ENCODE results near the gene PRR16. TPM values are rescaled to one million over a fixed set of nuclear protein-coding genes. Genes with fewer than 3 reads are reported as not detected.

PRR16 gene
- total RNA-seq, 1 donor from 2014 or later: 0.95 TPM

GRCh38 chr5:120539471-120539870 is 75.4 kb downstream of the PRR16 start:
- Histone ChIP-seq H3K4me3 (no peak overlapping the region), H3K27ac (no peak overlapping the region), H3K4me1 (no peaks in the 10 kb centered on the region), H3K36me3 (no peaks in the 10 kb centered on the region), H3K9me3 (no peaks in the 10 kb centered on the region), H3K27me3 (ENCODE audit: low read depth) (no peaks in the 10 kb centered on the region)
- ATAC-seq: no peak
- intact Hi-C loops (cut with DNase I): no loop called here
- TF ChIP-seq CTCF (IDR thresholded peaks at IDR 0.05): no peak
- no peak for DNase-seq

DNA sequence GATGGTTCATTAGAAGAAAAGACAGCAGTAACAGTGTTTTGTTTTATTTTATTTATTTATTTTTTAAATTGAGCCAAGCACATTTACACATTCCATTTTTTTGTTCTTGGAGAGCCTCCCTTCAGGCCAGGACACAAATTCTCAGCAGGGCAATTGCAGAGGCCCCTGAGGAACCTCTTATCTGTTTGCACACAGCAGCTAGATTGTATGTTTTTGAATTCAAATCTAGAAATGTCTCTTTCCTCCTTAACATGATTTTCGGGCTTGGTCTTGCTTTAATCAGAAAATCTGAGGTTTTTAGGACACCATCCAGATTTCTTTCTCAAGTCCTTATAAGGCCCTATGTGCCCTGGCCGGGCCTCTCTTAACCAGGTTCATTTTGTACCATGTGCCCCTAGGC is 76.0 kb downstream of the PRR16 start:
- no peak for TF ChIP-seq CTCF (IDR thresholded peaks at IDR 0.05)
- no peaks in the 10 kb centered on the region for H3K27me3 ChIP-seq (ENCODE audit: low read depth)
- H3K9me3 ChIP-seq: no peaks in the 10 kb centered on the region
- no peak for ATAC-seq
- no peak for DNase-seq
- intact Hi-C loops (cut with DNase I): no loop called here
- no peaks in the 10 kb centered on the region for H3K4me1 ChIP-seq
- no peak overlapping the region for H3K4me3 ChIP-seq
- H3K36me3 ChIP-seq: no peaks in the 10 kb centered on the region
- H3K27ac ChIP-seq: no peak overlapping the region

GRCh38 chr5:120544043-120544442 is 79.9 kb downstream of the PRR16 start:
- H3K36me3 ChIP-seq: no peaks in the 10 kb centered on the region
- intact Hi-C loops (cut with DNase I): no loop called here
- TF ChIP-seq CTCF (IDR thresholded peaks at IDR 0.05): no peak
- no peak for ATAC-seq
- H3K4me3 ChIP-seq: no peak overlapping the region
- no peaks in the 10 kb centered on the region for H3K9me3 ChIP-seq
- DNase-seq: no peak
- no peak overlapping the region for H3K27ac ChIP-seq
- H3K27me3 ChIP-seq (ENCODE audit: low read depth): no peaks in the 10 kb centered on the region
- H3K4me1 ChIP-seq: no peaks in the 10 kb centered on the region

- H3K4me3 ChIP-seq: no peak overlapping the region
- DNase-seq: no peak
- intact Hi-C loops (cut with DNase I): no loop called here
- TF ChIP-seq CTCF (IDR thresholded peaks at IDR 0.05): no peak
- no peaks in the 10 kb centered on the region for H3K27me3 ChIP-seq (ENCODE audit: low read depth)
- no peaks in the 10 kb centered on the region for H3K9me3 ChIP-seq
- no peak overlapping the region for H3K27ac ChIP-seq
- H3K4me1 ChIP-seq: no peaks in the 10 kb centered on the region
- ATAC-seq: no peak
- no peaks in the 10 kb centered on the region for H3K36me3 ChIP-seq
Observed at GRCh38 chr5:120545007-120545406, 80.9 kb downstream of the PRR16 start.

GRCh38 chr5:120545951-120546350 is 81.9 kb downstream of the PRR16 start:
- Histone ChIP-seq H3K9me3 (no peaks in the 10 kb centered on the region), H3K36me3 (no peaks in the 10 kb centered on the region), H3K27me3 (ENCODE audit: low read depth) (no peaks in the 10 kb centered on the region), H3K27ac (no peak overlapping the region), H3K4me1 (no peaks in the 10 kb centered on the region), H3K4me3 (no peak overlapping the region)
- ATAC-seq (no peak), DNase-seq (no peak)
- intact Hi-C loops (cut with DNase I): no loop called here
- TF ChIP-seq CTCF (IDR thresholded peaks at IDR 0.05): no peak

DNA sequence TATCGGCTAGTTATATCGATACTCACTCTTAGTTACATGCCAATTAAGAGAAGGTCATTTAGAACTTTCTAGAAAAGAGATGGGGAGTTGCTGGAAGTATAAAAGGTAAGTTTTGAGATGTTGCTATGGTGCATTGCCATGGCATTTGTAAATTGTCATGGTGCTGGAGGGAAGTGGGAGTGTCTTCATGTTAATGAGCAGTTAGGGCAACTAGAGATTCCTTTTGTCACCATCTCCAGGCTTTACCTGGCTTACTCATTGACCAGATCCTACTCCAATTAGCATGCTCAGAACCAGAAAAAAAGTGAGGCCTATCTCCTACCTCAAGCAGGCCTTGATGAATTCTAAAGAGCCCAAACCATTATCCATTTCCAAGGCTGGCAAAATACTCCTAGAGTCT is 82.8 kb downstream of the PRR16 start:
- no peaks in the 10 kb centered on the region for H3K9me3 ChIP-seq
- no peak overlapping the region for H3K27ac ChIP-seq
- intact Hi-C loops (cut with DNase I): no loop called here
- no peaks in the 10 kb centered on the region for H3K27me3 ChIP-seq (ENCODE audit: low read depth)
- H3K36me3 ChIP-seq: no peaks in the 10 kb centered on the region
- no peaks in the 10 kb centered on the region for H3K4me1 ChIP-seq
- no peak for DNase-seq
- H3K4me3 ChIP-seq: no peak overlapping the region
- no peak for ATAC-seq
- TF ChIP-seq CTCF (IDR thresholded peaks at IDR 0.05): no peak
